Activated CD4-positive, CD25-positive, alpha-beta regulatory T cell treated with anti-CD3 and anti-CD28 coated beads, Interleukin-2, amount 50 U/mL, for 72 hours (primary cell): ENCODE data around the gene PLG.
"Not testable (repeated sequence)": the region's sequence is repeated elsewhere in the genome, so short reads cannot be mapped to it uniquely, and the experiment has no call there.

Source experiments
- DNase-seq: peaks from one replicate; pipeline ENCODE4 v3.0.0; 2021

The PLG gene

DNA sequence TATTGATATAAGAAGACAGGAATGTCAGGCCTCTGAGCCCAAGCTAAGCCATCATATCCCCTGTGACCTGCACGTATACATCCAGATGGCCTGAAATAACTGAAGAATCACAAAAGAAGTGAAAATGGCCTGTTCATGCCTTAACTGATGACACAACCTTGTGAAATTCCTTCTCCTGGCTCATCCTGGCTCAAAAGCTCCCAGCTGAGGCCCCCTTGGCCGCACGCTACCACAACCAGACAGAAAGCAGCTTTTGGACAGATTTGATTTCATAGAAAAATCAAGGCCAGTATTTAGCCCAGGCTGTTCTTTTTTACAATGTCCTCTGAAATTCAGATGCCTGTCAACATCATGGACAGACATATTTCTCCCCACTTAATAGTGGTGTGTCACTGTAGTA is 78.6 kb downstream of the PLG start:
- not testable (repeated sequence) for DNase-seq

- no peak for DNase-seq
Measured at GRCh38 chr6:160781298-160781697, 79.3 kb downstream of the PLG start.

DNA sequence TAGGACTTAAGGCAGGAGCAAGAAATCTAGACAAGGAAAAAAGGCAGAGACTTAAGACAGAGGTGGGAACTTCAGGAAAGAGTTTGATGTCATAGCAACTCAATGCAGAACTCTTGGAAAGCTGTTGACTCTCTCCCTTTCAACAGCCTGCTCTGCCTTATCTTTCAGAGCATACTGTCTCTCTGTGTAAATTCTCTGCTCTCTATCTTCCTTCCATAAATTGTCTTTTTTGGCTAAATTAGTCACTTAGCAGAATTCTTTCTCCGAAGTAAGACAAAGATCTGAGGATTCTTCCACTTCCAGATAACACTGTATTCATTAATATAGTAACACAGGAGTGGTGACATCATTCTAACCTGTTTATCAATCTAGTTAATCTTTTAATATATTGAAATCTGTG is 80.2 kb downstream of the PLG start:
- DNase-seq = no peak

- no peak for DNase-seq
Measured at GRCh38 chr6:160783741-160784140, 81.7 kb downstream of the PLG start.

DNA sequence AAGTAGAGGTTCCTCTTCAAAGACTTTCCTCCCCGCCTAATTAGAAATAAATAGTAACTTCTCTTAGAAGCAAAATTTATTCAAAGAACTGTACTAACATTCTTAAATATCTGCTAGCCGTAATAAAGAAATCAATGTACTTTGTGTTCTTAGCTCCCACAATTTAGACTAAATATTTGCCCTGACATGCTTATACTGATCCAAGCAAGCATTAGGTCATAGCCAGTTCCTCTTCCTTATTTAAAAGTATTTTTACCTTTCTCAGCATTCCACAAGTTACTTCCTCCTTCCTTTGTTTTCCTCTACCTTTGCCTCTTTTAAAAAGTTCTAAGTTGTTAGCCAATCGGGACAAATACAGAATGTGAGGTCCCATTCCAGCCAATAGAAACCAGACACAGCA is 86.1 kb downstream of the PLG start:
- not testable (repeated sequence) for DNase-seq

GRCh38 chr6:160788806-160789205 is 86.8 kb downstream of the PLG start:
- DNase-seq = no peak

DNA sequence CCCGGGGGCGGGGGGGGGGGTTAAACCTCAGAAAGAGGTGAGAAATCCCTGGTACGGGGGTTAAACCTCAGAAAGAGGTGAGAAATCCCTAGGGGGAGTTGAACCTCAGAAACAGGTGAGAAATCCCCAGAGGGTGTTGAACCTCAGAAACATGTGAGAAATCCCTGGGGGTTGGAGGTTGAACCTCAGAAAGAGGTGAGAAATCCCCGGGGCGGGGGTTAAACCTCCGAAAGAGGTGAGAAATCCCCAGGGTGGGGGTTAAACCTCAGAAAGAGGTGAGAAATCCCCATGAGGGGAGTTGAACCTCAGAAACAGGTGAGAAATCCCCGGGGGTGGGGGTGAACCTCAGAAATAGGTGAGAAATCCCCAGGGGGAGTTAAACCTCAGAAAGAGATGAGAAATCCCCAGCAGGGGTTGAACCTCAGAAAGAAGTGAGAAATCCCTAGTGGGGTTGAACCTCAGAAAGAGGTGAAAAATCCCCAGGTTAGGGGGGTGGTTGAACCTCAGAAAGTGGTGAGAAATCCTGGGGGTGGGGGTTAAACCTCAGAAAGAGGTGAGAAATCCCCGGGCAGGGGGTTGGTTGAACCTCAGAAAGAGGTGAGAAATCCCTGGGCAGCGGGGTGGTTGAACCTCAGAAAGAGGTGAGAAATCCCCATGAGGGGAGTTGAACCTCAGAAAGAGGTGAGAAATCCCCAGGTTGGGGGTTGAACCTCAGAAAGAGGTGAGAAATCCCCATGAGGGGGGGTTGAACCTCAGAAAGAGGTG is 87.4 kb downstream of the PLG start:
- DNase-seq = no peak

DNA sequence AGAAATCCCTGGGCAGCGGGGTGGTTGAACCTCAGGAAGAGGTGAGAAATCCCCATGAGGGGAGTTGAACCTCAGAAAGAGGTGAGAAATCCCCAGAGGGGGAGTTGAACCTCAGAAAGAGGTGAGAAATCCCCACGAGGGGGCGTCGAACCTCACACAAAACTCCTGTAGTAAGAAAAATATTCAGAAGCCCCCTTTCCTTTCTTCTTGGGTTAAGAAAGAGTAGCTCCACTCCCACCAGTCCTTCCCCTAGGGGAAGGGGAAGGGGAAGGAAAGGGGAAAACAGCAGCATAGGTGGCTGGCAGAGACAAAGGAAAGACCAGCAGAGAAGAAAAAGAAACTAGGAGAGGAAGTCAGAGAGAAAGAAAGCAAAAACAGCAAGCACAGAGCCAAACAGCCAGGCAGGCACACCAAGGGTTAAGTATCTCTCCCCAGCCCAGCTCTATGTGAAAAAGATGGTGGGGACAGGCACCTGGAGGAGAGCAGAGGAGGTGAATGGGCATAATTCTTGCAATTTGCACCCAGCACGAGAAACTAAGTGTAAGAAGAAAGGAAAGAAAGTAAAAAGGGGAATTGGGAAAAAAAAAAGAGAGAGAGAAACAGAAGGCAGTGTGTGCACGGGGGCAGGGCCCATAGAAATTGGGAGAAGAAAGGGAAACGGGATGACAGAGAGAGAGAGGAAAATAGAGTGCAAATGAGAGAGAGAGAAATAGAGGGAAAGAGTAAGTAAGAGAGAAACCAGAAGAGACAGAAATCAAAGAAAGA is 88.2 kb downstream of the PLG start:
- no peak for DNase-seq

DNA sequence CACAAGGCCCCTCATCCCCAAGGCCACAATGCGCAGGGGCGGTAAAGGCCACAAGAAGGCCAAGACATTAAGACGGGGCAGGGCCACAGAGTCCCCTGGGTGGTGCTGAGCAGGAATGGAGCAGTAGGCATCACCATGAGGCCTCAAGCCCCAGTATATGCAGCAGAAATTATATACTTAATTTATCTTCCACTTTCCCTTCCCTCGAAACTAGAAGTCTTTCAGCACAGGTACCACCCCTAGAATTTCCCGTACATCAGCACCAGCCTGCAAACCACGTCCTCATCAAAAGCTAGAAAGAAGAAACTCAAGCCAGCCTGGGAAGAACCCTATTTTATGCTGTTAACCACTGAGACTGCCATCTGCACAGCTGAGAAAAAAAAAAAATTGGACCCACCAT is 89.4 kb downstream of the PLG start:
- no peak for DNase-seq

DNA sequence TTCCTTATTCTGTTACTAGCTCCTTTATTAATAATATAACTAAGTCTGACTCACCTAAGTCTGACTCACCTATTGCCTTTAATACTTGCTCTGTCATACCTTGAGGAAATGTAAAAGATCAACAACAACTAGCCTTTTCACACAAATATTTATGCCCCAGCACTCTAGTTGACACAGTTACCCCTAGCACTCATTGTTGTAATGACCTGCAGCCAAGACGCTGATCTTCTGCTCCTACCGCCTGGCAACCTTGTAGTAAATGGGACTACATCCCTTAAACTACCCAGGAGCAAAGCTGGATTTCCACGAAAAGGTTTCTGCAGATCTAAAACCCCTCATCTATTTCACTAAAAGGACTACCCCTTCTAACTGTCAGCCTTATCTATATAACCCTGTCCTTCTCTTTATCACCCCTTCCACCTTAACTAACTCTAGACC is 90.0 kb downstream of the PLG start:
- no peak for DNase-seq

GRCh38 chr6:160792708-160793107 is 90.7 kb downstream of the PLG start:
- no peak for DNase-seq

DNA sequence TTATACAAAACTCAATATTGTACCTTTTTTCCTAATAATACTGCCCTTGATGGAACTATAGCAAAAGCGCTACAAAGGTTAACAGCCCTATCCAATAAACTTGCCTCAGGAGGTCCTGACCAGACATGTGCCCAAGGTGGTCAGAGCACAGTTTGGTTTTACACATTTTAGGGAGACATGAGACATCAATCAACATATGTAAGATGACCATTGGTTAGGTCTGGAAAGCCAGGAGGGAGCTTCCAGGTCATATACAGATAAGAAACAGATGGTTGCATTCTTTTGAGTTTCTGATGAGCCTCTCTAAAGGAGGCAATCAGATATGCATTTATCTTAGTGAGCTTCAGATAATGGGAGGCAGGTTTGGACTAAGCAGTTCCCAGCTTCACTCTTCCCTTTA is 91.6 kb downstream of the PLG start:
- no peak for DNase-seq

GRCh38 chr6:160795721-160796120 is 93.7 kb downstream of the PLG start:
- no peak for DNase-seq

DNA sequence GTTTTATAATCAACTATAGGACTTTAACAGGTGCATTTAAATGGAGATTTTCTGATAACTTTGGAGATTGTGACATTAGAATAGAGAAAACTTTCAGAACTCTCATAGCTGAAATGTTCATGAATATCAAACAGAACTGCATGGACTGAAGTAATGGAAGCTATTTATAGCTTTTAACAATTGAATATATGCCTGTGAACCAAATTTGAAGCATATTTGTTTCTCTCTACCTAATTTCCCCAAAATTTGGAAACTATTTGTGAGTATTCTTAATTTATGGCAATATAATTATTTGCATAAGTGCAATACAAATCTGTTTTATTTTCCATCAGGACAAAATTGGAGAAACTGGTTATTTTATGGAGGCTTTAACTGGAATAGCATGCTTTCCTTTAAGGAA is 96.6 kb downstream of the PLG start:
- DNase-seq = no peak

- no peak for DNase-seq
Measured at GRCh38 chr6:160799801-160800506, 97.9 kb downstream of the PLG start.

GRCh38 chr6:160801418-160801817 is 99.4 kb downstream of the PLG start:
- no peak for DNase-seq

GRCh38 chr6:160802049-160802448 is 100.0 kb downstream of the PLG start:
- DNase-seq = not testable (repeated sequence)
